GM21515 (cell line): Measurements from ENCODE around the gene POLR2L.
A peak's percentile ranks its signal among the peaks of the same experiment; 100 is the strongest.

Experiments
- ATAC-seq: cut with Tn5 transposase; IDR thresholded peaks from one replicate; pipeline ENCODE4 v1.9.1; 2021; ENCODE audit not compliant: unreplicated experiment

POLR2L gene

DNA sequence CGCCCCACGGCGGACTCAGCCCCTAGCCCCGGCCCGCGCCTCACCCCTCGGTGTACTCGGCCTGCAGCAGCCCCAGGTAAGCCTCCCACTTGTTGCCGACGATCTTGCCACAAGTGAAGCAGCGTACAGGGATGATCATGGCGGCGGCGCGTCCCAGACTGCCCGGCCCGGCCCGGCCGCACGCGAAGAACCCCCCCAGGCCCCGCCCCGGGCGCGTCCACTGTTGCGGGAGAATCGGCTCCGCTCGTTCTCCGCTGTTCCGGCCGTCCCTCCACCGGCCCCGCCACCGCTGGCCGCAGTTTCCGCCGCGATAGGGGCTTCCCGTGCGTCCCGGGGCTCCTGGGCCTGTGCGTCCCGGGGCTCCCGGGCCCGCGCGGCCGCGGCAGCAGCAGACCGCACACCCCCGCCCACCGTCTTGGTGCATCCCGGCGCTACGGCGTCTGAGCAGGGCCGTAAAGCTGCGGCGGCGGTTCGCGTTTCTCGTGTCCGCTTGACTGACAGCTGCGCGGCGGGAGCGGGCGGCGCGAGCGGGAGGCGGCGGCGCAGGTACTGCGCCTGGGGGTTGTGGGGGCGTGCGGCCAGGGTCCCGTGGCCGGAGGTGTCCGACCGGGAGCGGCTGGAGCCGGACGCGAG, at the start of gene POLR2L, which contains the start of gene TSPAN4:
Gene POLR2L (minus strand): TSS at position 160 of the 633 bp plus-strand sequence. CDS start 21 bp downstream, at position 139.
Gene TSPAN4 (plus strand): TSS at position 483 of the 633 bp plus-strand sequence. CDS start 7,453 bp downstream, outside the sequence.
- ATAC-seq: peak; percentile 59

DNA sequence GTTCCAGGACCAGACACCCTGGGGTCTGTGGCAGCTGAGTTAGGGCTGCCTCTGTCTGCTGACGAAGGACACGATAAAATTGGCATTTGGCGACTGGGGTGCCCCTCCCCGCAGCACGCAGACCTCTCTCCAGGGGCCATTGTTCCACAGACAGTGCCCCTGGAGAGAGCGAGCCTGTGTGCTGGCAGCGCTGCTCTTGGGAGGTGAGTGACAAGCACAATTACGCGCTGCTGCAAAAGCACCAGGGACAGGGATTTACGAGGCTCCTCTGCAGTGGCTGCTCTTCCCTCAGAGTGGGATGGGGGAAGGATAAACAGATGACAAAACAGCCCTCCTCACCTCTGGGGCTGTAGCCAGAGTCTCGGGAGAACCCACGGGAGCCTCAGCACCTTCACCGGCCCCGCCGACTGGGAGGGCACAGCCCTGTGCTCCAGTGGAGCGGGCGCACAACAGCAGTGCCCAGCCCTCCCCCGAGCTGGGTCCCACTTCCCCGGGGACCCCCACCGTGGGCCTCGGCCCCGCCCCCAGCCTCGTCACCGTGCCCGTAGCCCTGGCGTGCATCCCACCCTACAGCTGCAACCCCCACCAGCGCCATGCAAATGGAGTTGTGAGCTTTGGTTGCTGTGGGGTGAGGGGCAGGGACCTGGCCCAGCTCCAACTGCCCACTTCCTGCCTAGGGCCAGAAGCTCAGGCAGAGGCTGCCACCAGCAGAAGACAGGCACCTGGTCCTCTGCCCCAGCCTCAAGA, 48.6 kb upstream of the POLR2L start:
- ATAC-seq: no peak

DNA sequence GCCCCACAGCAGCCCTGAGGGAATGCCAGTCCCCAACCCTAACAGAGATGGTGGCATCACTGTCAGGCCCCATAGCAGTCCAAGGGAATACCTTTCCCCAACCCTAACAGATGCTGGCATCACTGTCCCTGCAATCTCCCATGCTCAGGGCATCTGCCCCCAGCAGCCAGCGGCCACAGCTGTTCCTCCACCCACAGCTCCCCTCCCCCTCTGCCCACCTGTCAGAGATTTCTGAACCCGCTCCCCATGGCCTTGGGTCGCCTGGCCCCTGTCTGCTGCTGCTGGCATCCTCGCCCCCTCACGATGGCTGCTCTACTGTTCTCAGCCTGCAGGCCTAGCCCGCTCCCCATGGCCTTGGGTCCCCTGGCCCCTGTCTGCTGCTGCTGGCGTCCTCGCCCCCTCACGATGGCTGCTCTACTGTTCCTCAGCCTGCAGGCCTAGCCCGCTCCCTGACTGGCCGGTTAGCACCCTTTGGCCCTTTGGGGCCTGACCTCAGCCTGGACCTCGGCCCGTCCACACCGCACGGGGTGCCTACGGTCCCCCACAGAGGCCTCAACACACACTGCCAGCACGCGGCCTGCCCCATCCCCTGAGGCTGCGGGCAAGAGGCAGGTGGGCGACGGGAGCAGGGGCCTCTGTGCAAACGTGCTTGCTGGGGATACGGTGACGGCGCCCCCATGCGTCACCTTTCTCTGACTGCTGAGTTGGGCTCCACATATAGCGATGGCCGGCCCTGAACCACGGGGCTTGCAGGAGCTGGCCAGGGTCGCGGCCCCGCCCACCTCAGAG, 47.6 kb upstream of the POLR2L start:
- no peak for ATAC-seq

DNA sequence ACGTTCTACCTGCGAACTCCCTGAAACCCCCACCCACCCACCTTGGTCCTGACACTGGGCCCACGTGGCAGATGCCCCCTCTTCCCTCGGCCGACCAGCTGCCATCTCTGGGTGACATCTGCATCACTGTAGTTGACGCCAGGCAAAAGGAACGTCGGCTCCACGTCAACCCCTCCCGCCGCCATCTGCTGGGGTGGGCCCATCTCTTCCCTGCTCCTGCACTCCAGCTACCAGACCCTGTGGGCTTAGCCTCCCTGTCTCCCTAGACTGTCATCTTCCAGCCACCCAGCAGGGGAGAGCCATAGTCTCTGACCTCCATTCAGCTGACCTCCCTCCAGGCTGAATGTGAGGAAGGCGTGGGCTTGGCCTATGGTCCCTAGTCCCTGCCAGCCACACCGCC, 46.9 kb upstream of the POLR2L start:
- ATAC-seq: no peak

GRCh38 chr11:888310-889212, 46.2 kb upstream of the POLR2L start:
- no peak for ATAC-seq

- ATAC-seq: no peak
These were observed 45.3 kb upstream of the POLR2L start for GRCh38 chr11:887589-887988.

DNA sequence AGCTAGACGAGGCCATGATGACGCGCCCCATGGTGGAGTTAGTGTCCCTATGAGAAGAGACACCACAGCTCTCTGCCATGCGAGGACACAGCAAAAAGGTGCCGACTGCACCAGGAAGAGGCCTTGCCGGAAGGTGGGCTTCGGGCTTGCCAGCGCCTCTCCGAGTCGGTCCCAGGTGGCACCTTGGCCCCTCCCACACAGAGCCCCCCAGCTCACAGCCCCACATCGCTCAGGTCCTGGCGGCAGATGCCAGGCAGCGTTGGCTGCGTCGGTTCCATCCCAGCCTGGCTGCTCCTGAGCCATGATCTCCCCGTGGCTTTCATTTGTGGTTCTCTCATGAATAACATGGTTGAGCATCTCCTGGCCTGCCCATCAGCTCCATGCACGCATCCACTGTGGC, 44.2 kb upstream of the POLR2L start:
- no peak for ATAC-seq

- no peak for ATAC-seq
These were observed 42.3 kb upstream of the POLR2L start for GRCh38 chr11:884578-885070.

- no peak for ATAC-seq
These were observed 41.2 kb upstream of the POLR2L start for GRCh38 chr11:883527-883926.

DNA sequence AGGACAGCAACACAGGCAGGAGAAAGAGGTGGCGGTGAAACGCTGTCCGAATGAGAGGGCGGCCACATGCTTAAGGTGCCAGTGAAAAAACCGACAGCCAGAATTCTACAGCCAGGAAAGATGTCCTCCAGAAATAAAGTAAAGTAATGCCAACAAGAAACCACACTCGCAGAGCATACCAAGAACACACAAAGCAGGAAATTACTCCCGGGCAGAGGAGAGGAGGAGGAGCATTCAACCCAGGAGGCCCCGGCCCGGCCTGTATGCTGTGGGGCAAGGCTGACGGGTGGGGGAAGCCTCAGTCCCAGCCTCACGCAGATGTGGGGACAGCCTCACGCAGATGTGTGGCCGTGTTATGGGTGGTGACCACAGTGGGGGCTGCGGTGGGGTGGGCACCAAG, 40.3 kb upstream of the POLR2L start:
- no peak for ATAC-seq

DNA sequence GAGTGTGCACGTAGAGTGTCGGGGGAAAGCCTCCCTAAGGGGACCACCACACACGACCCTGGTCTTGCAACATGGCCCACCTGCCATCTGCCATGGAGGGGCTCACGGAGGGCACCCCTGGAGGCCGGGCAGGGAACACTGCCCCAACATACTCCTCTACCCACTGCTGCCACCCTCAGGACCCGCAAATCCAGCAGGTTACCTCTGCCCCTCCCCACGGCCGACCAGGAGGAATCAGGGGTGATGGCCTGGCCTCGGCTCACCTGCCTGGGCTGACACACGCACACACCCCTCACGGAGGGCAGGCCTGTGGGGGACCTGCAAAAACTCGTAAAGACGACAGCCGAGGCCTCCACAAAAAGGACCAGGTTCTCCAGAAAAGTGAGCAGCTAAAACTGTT, 38.1 kb upstream of the POLR2L start:
- no peak for ATAC-seq

- ATAC-seq: no peak
These were observed 35.2 kb upstream of the POLR2L start for GRCh38 chr11:877565-877964.

GRCh38 chr11:876545-876944, 34.2 kb upstream of the POLR2L start:
- ATAC-seq: no peak

DNA sequence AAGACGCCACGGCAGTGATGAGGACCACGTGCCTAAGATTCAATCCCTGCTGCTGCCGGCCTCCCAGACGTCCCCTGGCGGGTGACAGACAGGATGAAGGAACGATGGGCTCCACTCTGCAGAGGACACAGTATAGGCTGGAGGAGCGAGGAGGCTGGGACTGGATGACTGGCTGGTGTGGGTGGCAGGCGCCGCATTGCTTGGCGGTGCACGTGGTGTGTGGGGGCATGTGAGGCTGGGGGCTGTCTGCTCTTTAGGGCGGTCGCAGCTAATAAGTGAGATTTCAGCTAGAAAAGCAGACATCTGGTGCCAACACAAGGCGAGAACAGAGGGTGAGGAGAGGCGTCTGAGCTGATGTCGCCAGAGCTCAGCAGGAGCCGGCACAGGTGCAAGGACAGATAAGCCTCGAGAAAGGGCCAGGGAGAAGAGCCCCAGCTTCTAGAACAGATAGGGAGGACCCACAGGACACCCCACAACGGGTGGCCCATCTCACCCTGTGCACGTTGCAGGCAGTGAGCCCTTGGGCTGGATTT, 33.5 kb upstream of the POLR2L start:
- ATAC-seq: no peak

DNA sequence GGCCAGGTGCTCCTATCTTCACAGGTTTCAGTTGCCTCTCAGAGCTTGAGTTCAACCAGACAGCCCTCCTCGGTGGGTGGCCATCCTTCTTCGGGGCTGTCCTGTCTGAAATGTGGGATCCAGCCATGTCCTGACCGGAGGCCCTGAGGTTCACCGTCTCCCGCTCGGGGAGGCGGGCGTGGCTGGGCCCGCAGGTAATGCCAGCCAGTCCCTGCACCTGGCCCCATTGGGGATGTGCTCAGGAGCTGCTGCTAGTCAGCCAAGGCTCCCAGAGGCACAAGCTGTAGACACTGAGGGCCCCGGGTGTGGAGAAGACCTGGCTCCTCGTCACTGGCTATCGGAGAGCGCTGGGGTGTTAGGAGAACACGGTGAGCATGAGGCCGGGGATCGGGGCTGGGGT, 32.9 kb upstream of the POLR2L start:
- ATAC-seq: no peak

GRCh38 chr11:873706-874105, 31.4 kb upstream of the POLR2L start:
- ATAC-seq: no peak

DNA sequence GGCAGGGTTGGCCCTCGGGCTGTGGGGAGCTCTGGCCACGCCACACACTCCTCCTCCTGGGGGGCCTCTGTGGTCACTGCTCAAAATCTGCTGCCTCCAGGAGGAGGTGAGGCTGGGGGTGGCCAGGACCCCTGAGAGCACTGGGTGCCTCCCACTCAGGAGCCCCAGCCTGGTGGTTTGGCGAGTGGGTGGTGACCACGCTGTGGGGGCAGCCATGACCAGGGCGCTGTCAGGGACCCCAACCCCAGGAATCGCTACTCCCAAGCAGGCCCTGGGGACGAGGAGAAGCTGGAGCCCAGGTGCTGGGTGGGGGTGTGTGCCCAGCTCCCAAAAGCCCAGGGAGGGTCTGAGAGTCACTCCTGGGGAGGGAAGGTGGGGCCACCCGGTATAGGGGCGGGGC, 30.5 kb upstream of the POLR2L start:
- ATAC-seq: no peak

GRCh38 chr11:871472-871871, 29.1 kb upstream of the POLR2L start:
- no peak for ATAC-seq

- no peak for ATAC-seq
These were observed 28.1 kb upstream of the POLR2L start for GRCh38 chr11:870418-870817.

GRCh38 chr11:870127-870413, 27.7 kb upstream of the POLR2L start:
- ATAC-seq: no peak
